ENCODE measurements around the gene PDXP. TPM values are rescaled to one million over a fixed set of nuclear protein-coding genes. Genes with fewer than 3 reads are reported as not detected.

PDXP gene

Small RNA genes within 50 kb of the gene (small RNA-seq; reads per million reads assigned to genes)
- gene RN7SL385P (ENCODE audit: low read depth) = not detected
